K562 (cell line): Measurements from ENCODE around the gene EDARADD. TPM values are rescaled to one million over a fixed set of nuclear protein-coding genes. Genes with fewer than 3 reads are reported as not detected.

Experiments
- ATAC-seq: fragments of 200-7000 bp; cut with Tn5 transposase; 3 replicates; pipeline ENCODE4 v1.9.1; 2020; ENCODE audit warnings: moderate library complexity
- BruUV-seq: library from RNA; stranded (reverse); fragments of 400-500 nt; replicated peaks from 2 replicates; lab custom pipeline; 2021; lab: Mats Ljungman, UMichigan
- CTCF ChIA-PET: fragments of 300-600 bp; formaldehyde crosslinking; extraction: SDS; loops from one replicate; lab custom pipeline; 2021; ENCODE audit warnings: low intra/inter-chr PET ratio; lab: Yijun Ruan, JAX
- POLR2A ChIA-PET: fragments of 300-600, 350-650 bp; sonication (Branson Sonifier 250); formaldehyde crosslinking; extraction: SDS; loops from one replicate; lab custom pipeline; 2021; ENCODE audit warnings: antibody characterized with exemption, inconsistent platforms; lab: Yijun Ruan, JAX
- DNase-seq, 4 experiments: peaks; one replicate each; pipeline versions ENCODE4 v3.0.0 to v3.0.0-alpha.2; 2011 to 2018; ENCODE audit warnings: low spot score in 3 of 4, mixed read lengths in 3 of 4; ENCODE audit errors: extremely low read depth in 1 of 4
- FAIRE-seq: peaks from 2 replicates; lab custom pipeline; 2011; peaks lifted over from hg19 to GRCh38; lab: Jason Lieb, UNC
- H2AFZ ChIP-seq: 2 replicates; pipeline ENCODE4 v1.6.0; 2011; ENCODE audit warnings: low read depth, low read length, control low read depth, inconsistent platforms
- H3K27ac ChIP-seq: fragments of 200-600 bp; 3 replicates; pipeline ENCODE4 v1.8.0; 2011; ENCODE audit warnings: low read depth, mild to moderate bottlenecking, control low read depth, inconsistent platforms, low read length, moderate library complexity, mixed read lengths; ENCODE audit errors: extremely low read depth
- H3K27me3 ChIP-seq, 2 experiments: fragments of 300-600 bp in 1 of 2; 2 replicates in 1 of 2; 3 replicates in 1 of 2; pipeline versions ENCODE4 v1.6.0 to v1.8.0; 2011; ENCODE audit warnings: inconsistent platforms in 2 of 2, low read length in 2 of 2, mild to moderate bottlenecking in 1 of 2, mixed read lengths in 1 of 2, moderate library complexity in 1 of 2; ENCODE audit not compliant: control insufficient read depth in 2 of 2, insufficient read depth in 2 of 2
- H3K36me3 ChIP-seq: fragments of 300-600 bp; 3 replicates; pipeline ENCODE4 v1.8.0; 2011; ENCODE audit warnings: mild to moderate bottlenecking, low read length, inconsistent platforms; ENCODE audit not compliant: control insufficient read depth, insufficient read depth
- H3K4me1 ChIP-seq, 2 experiments: fragments of 200-600 bp in 1 of 2; replicated peaks in 1 of 2; 2 replicates in 1 of 2; 3 replicates in 1 of 2; pipeline versions ENCODE4 v1.5.1 to v1.8.0; 2011; ENCODE audit warnings: inconsistent platforms in 2 of 2, low read length in 2 of 2, mild to moderate bottlenecking in 1 of 2, mixed read lengths in 1 of 2, moderate library complexity in 1 of 2; ENCODE audit not compliant: control insufficient read depth in 2 of 2, insufficient read depth in 2 of 2
- H3K4me2 ChIP-seq: 2 replicates; pipeline ENCODE4 v1.6.1; 2011; ENCODE audit warnings: low read length, control low read depth, inconsistent platforms, mixed read lengths; ENCODE audit not compliant: insufficient read depth
- H3K4me3 ChIP-seq: fragments of 200-600 bp; sonication (generic), shearing (Covaris generic); 2 replicates; pipeline ENCODE4 v1.5.1; 2016; ENCODE audit warnings: control low read depth, inconsistent platforms
- H3K79me2 ChIP-seq: fragments of 200-600 bp; 3 replicates; pipeline ENCODE4 v1.8.0; 2011; ENCODE audit warnings: low read length, inconsistent platforms; ENCODE audit not compliant: control insufficient read depth, insufficient read depth
- H3K9ac ChIP-seq, 2 experiments: 2 replicates each; pipeline versions ENCODE4 v1.6.0 to v1.6.1; 2011; ENCODE audit warnings: low read depth in 2 of 2, low read length in 2 of 2, control low read depth in 1 of 2, inconsistent platforms in 1 of 2, mild to moderate bottlenecking in 1 of 2, mixed read lengths in 1 of 2; ENCODE audit not compliant: insufficient read depth in 1 of 2
- H3K9me1 ChIP-seq: one replicate; pipeline ENCODE4 v1.6.0; 2011; ENCODE audit warnings: inconsistent platforms, mild to moderate bottlenecking, low read length, moderate library complexity; ENCODE audit not compliant: control insufficient read depth, insufficient read depth
- H3K9me3 ChIP-seq: replicated peaks from 2 replicates; pipeline ENCODE4 v1.5.1; 2011; ENCODE audit warnings: low read depth, low read length, inconsistent platforms; ENCODE audit not compliant: control insufficient read depth, insufficient read depth
- H4K20me1 ChIP-seq: replicated peaks from 2 replicates; pipeline ENCODE4 v1.6.1; 2011; ENCODE audit warnings: low read length, inconsistent platforms, mixed read lengths; ENCODE audit not compliant: control insufficient read depth, insufficient read depth
- EHMT2 ChIP-seq: fragments of 450-650 bp; IDR thresholded peaks from 2 replicates; pipeline ENCODE4 v1.6.1; 2018; ENCODE audit warnings: antibody characterized with exemption
- LARP7 ChIP-seq: fragments of 450-650 bp; IDR thresholded peaks from 2 replicates; pipeline ENCODE4 v1.6.1; 2016
- SREBF2 ChIP-seq: sonication (generic); formaldehyde crosslinking; IDR thresholded peaks from 2 replicates; pipeline ENCODE4 v1.4.0; 2020; ENCODE audit warnings: mild to moderate bottlenecking, missing genetic modification reagents
- ZNF79 ChIP-seq: fragments of 250-450 bp; sonication (Bioruptor Pico); IDR thresholded peaks from 2 replicates; pipeline ENCODE4 v1.4.0; 2020; ENCODE audit warnings: low read depth, mild to moderate bottlenecking, moderate library complexity
- WGBS: fragments of 100-300 bp; shearing (Covaris generic); methylation state at CpG from one replicate; pipeline ENCODE4 v1.1.6; 2016; ENCODE audit warnings: low coverage, mixed read lengths; ENCODE audit not compliant: insufficient coverage; ENCODE audit errors: missing lambda C conversion rate; 5-methylcytosine and 5-hydroxymethylcytosine counted together
- in situ Hi-C: fragments of 300-500 bp; cut with MboI; formaldehyde crosslinking; loops from 4 replicates; pipeline ENCODE4 v1.15.0; 2018; ENCODE audit warnings: inconsistent platforms, mixed read lengths
- intact Hi-C: fragments of 100-400 bp; cut with micrococcal nuclease; formaldehyde crosslinking; loops from 2 replicates; pipeline ENCODE4 v1.14.2; 2022
- polyA plus RNA-seq, 8 experiments: library from polyadenylated mRNA; depleted of rRNA in 4 of 8; stranded (reverse) in 5 of 8; unstranded in 3 of 8; fragments of >200 nt; fragmentation: Nextera tagmentation in 2 of 8; fragmentation: Illumina TruSeq in 1 of 8; extraction: Ambion mirVana in 2 of 8; extraction: Trizol in 1 of 8; gene quantifications; 2 replicates each; pipeline versions ENCODE4 v1.2.1 to v1.2.3, GENCODE V29; 2011 to 2014; ENCODE audit warnings: inconsistent platforms in 1 of 8, missing spikeins in 1 of 8
- total RNA-seq, 7 experiments: library from RNA; depleted of rRNA in 6 of 7; stranded (reverse); fragments of >200 nt in 6 of 7; fragmentation: Illumina TruSeq in 2 of 7; extraction: Trizol in 2 of 7; gene quantifications; 2 replicates each; pipeline versions ENCODE4 v1.2.1 to v1.2.3, GENCODE V29; 2011 to 2021; ENCODE audit warnings: low replicate concordance in 1 of 7
- TF ChIP-seq, protein P1 (sequence below): fragments of 450-650 bp; IDR thresholded peaks from 2 replicates; pipeline ENCODE4 v1.6.1; 2017; ENCODE audit warnings: antibody characterized with exemption, mild to moderate bottlenecking
- TF ChIP-seq, protein P2 (sequence below): fragments of 450-650 bp; conservative IDR thresholded peaks from 2 replicates; pipeline ENCODE4 v1.6.1; 2016; ENCODE audit warnings: missing genetic modification characterization, low read depth, mild to moderate bottlenecking, missing compliant biosample characterization, moderate library complexity
- TF ChIP-seq, protein P3 (sequence below): IDR thresholded peaks from 2 replicates; pipeline ENCODE4 v1.6.1; 2016; ENCODE audit warnings: missing genetic modification characterization, missing compliant biosample characterization
- TF ChIP-seq, protein P4 (sequence below): fragments of 200-800 bp; sonication (Bioruptor generic); IDR thresholded peaks from 2 replicates; pipeline ENCODE4 v1.6.1; 2016; ENCODE audit warnings: missing genetic modification characterization, missing compliant biosample characterization

EDARADD gene
- total and polyA plus RNA-seq, 9 of the 15 experiments (the other 6 are each of a cell fraction or from before 2014, with no cell fraction given) = 0.46 to 32.4 (median 20.6) TPM

DNA sequence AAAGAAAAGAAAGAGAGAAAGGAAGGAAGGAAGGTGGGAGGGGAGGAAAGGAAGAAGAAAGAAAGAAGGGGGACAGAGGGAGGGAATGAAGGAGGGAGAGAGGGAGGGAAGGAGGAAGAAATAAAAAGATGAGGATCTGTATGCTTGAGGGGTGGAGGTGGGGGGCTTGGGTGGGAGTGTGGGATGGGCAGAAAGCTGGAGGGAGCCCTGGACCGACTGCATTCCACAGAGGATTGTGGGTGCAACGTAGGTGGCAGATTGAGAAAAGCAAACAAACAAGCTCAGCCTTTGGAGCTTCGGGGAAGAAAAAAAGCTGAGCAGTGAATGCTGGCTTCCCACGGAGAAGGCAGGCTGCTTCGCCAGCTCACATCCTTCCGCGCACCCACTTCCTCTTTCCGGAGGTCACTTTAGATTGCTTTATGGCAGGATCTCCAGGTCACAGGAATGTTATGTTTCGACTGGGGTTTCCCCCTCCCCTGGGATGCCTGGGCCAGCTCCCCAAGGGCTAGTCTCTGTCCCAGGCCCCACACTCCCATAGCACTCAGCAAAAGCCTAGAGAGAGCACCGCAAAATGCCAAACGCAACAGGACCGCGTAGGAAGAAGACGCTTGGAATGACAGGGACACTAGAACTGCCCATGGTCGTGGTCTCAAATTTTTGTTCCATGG, 109.0 kb downstream of the EDARADD start:
- FAIRE-seq (peak; percentile 79), DNase-seq (peak; percentile 25 to 74 (median 47)), ATAC-seq (peak; percentile 89)
- Histone ChIP-seq H4K20me1 (no peaks in the 10 kb centered on the region), H3K36me3 (no peaks in the 10 kb centered on the region), H3K9me3 (no peaks in the 10 kb centered on the region), H3K9me1 (no peaks in the 10 kb centered on the region), H3K27ac (peak overlapping the region; percentile 57; the same call in 2 of the 3 replicates), H3K4me3 (peak overlapping the region; percentile 1; the same call in 1 of the 2 replicates), H3K9ac (peak overlapping the region; percentile 38 to 53; a peak in 3 of 4 replicates), H3K27me3 (no peaks in the 10 kb centered on the region), H3K79me2 (no peaks in the 10 kb centered on the region), H3K4me1 (peaks cover 5 to 6% of the 10 kb centered on the region in 2 experiments; a peak in 3 of 5 replicates), H3K4me2 (peak overlapping the region; percentile 68), H2AFZ (peak overlapping the region; percentile 94)
- 25% methylated on average over 14 of the region's 15 CpGs for WGBS
- ChIA-PET CTCF (no interaction called here), POLR2A (interaction anchor here (0.6 to 1.0 kb wide), 5 partner anchors 11 to 395 kb away, joined by 3 to 4 read pairs (median 3); no protein-coding TSS in a partner anchor)
- in situ Hi-C loops (no loop called here), intact Hi-C loops (no loop called here)
- BruUV-seq = no TSS peak
- 0 out of 2 replicates have a peak, but pooled peaks have one; percentile 11 for TF ChIP-seq EHMT2
- TF ChIP-seq LARP7 = peak; percentile 9; the same call in 1 of the 2 replicates
- 0 out of 2 replicates have a peak, but pooled peaks have one; percentile 29 for TF ChIP-seq ZNF79
- TF ChIP-seq, protein P1, sequence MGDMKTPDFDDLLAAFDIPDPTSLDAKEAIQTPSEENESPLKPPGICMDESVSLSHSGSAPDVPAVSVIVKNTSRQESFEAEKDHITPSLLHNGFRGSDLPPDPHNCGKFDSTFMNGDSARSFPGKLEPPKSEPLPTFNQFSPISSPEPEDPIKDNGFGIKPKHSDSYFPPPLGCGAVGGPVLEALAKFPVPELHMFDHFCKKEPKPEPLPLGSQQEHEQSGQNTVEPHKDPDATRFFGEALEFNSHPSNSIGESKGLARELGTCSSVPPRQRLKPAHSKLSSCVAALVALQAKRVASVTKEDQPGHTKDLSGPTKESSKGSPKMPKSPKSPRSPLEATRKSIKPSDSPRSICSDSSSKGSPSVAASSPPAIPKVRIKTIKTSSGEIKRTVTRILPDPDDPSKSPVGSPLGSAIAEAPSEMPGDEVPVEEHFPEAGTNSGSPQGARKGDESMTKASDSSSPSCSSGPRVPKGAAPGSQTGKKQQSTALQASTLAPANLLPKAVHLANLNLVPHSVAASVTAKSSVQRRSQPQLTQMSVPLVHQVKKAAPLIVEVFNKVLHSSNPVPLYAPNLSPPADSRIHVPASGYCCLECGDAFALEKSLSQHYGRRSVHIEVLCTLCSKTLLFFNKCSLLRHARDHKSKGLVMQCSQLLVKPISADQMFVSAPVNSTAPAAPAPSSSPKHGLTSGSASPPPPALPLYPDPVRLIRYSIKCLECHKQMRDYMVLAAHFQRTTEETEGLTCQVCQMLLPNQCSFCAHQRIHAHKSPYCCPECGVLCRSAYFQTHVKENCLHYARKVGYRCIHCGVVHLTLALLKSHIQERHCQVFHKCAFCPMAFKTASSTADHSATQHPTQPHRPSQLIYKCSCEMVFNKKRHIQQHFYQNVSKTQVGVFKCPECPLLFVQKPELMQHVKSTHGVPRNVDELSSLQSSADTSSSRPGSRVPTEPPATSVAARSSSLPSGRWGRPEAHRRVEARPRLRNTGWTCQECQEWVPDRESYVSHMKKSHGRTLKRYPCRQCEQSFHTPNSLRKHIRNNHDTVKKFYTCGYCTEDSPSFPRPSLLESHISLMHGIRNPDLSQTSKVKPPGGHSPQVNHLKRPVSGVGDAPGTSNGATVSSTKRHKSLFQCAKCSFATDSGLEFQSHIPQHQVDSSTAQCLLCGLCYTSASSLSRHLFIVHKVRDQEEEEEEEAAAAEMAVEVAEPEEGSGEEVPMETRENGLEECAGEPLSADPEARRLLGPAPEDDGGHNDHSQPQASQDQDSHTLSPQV = peak; percentile 21; the same call in 1 of the 2 replicates
- TF ChIP-seq, protein P2, sequence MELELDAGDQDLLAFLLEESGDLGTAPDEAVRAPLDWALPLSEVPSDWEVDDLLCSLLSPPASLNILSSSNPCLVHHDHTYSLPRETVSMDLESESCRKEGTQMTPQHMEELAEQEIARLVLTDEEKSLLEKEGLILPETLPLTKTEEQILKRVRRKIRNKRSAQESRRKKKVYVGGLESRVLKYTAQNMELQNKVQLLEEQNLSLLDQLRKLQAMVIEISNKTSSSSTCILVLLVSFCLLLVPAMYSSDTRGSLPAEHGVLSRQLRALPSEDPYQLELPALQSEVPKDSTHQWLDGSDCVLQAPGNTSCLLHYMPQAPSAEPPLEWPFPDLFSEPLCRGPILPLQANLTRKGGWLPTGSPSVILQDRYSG (tag) = peak; percentile 76; the same call in 1 of the 2 replicates
- TF ChIP-seq SREBF2 (CRISPR knock-in tag) = no peak
- TF ChIP-seq, protein P3, sequence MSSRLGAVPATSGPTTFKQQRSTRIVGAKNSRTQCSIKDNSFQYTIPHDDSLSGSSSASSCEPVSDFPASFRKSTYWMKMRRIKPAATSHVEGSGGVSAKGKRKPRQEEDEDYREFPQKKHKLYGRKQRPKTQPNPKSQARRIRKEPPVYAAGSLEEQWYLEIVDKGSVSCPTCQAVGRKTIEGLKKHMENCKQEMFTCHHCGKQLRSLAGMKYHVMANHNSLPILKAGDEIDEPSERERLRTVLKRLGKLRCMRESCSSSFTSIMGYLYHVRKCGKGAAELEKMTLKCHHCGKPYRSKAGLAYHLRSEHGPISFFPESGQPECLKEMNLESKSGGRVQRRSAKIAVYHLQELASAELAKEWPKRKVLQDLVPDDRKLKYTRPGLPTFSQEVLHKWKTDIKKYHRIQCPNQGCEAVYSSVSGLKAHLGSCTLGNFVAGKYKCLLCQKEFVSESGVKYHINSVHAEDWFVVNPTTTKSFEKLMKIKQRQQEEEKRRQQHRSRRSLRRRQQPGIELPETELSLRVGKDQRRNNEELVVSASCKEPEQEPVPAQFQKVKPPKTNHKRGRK (tag) = peak; percentile 100
- TF ChIP-seq, protein P4, sequence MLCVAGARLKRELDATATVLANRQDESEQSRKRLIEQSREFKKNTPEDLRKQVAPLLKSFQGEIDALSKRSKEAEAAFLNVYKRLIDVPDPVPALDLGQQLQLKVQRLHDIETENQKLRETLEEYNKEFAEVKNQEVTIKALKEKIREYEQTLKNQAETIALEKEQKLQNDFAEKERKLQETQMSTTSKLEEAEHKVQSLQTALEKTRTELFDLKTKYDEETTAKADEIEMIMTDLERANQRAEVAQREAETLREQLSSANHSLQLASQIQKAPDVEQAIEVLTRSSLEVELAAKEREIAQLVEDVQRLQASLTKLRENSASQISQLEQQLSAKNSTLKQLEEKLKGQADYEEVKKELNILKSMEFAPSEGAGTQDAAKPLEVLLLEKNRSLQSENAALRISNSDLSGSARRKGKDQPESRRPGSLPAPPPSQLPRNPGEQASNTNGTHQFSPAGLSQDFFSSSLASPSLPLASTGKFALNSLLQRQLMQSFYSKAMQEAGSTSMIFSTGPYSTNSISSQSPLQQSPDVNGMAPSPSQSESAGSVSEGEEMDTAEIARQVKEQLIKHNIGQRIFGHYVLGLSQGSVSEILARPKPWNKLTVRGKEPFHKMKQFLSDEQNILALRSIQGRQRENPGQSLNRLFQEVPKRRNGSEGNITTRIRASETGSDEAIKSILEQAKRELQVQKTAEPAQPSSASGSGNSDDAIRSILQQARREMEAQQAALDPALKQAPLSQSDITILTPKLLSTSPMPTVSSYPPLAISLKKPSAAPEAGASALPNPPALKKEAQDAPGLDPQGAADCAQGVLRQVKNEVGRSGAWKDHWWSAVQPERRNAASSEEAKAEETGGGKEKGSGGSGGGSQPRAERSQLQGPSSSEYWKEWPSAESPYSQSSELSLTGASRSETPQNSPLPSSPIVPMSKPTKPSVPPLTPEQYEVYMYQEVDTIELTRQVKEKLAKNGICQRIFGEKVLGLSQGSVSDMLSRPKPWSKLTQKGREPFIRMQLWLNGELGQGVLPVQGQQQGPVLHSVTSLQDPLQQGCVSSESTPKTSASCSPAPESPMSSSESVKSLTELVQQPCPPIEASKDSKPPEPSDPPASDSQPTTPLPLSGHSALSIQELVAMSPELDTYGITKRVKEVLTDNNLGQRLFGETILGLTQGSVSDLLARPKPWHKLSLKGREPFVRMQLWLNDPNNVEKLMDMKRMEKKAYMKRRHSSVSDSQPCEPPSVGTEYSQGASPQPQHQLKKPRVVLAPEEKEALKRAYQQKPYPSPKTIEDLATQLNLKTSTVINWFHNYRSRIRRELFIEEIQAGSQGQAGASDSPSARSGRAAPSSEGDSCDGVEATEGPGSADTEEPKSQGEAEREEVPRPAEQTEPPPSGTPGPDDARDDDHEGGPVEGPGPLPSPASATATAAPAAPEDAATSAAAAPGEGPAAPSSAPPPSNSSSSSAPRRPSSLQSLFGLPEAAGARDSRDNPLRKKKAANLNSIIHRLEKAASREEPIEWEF (CRISPR knock-in tag) = peak; percentile 79; the same call in 1 of the 2 replicates
